Ascending aorta (tissue), 2 donors: ENCODE results near the gene WNT11. TPM values are rescaled to one million over a fixed set of nuclear protein-coding genes. Genes with fewer than 3 reads are reported as not detected.

Source experiments
- DNase-seq, 2 donors: peaks; one replicate each; pipeline ENCODE4 v3.0.0-alpha.2; 2019; ENCODE audit warnings: low spot score in 2 of 2
- H3K27ac ChIP-seq, 2 donors: fragments of 200-600 bp; sonication (generic); one replicate each; pipeline ENCODE4 v1.5.1; 2016 to 2017; ENCODE audit warnings: mild to moderate bottlenecking in 1 of 2
- H3K27me3 ChIP-seq: fragments of 200-600 bp; sonication (generic); one replicate; pipeline ENCODE4 v1.5.1; 2017
- H3K36me3 ChIP-seq, 2 donors: fragments of 200-600 bp; sonication (generic); one replicate each; pipeline ENCODE4 v1.5.1; 2016
- H3K4me1 ChIP-seq, 2 donors: fragments of 200-600 bp; sonication (generic); one replicate each; pipeline ENCODE4 v1.5.1; 2016 to 2017; ENCODE audit warnings: mild to moderate bottlenecking in 1 of 2
- H3K4me3 ChIP-seq, 2 donors: fragments of 200-600 bp; sonication (generic); one replicate each; pipeline ENCODE4 v1.5.1; 2016 to 2017; ENCODE audit warnings: mild to moderate bottlenecking in 1 of 2
- H3K9me3 ChIP-seq, 2 donors: fragments of 200-600 bp; sonication (generic); one replicate each; pipeline ENCODE4 v1.5.1; 2016
- CTCF ChIP-seq, 3 experiments: fragments of 200-600 bp in 2 of 3; fragments of 450-650 bp in 1 of 3; sonication (generic) in 2 of 3; IDR thresholded peaks; one replicate each; pipeline ENCODE4 v1.5.1; 2016 to 2019; ENCODE audit warnings: antibody characterized with exemption in 3 of 3, mild to moderate bottlenecking in 1 of 3, moderate library complexity in 1 of 3
- intact Hi-C: fragments of 100-400 bp; cut with DNase I; formaldehyde crosslinking; loops from one replicate; pipeline ENCODE4 v1.15.1; 2023
- total RNA-seq: library from RNA; depleted of rRNA; stranded (reverse); fragments of >200 nt; gene quantifications from one replicate; pipeline ENCODE4 v1.1.0, GENCODE V29; 2016

The WNT11 gene
- total RNA-seq, 1 donor from 2014 or later, result 11.7 TPM

DNA sequence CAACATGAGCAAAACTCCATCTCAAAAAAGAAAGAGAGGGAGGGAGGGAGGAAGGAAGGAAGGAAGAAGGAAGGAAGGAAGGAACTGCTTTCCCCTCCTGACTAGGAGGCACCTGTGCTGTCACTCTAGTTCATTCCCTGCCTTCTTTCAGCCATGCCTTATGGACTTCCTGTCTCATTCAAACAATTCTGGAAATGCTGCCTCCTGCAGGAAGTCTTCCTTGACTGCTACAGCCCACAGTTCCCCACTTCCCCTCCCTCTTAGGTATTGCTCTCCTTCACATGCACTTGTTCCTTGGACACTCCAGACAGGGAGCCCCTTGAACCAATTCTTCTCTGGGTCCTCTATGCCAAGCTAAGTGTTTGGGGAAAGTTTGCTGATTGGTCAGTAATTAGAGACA is 31.6 kb upstream of the WNT11 start:
- Histone ChIP-seq H3K27me3 (no peaks in the 10 kb centered on the region), H3K4me3 (no peak overlapping the region), H3K9me3 (no peaks in the 10 kb centered on the region), H3K4me1 (peaks cover 0 to 6% of the 10 kb centered on the region in 2 donors), H3K27ac (no peak overlapping the region), H3K36me3 (no peaks in the 10 kb centered on the region)
- intact Hi-C loops, result loop anchor here (5.0 to 10.0 kb wide), 7 partner anchors 277 to 827 kb away; partner anchors contain the start of genes ACER3, CAPN5, LRRC32 and TSKU
- no peak for DNase-seq
- no peak for TF ChIP-seq CTCF (IDR thresholded peaks at IDR 0.05)

GRCh38 chr11:76237000-76237649 is 30.8 kb upstream of the WNT11 start:
- Histone ChIP-seq H3K4me1 (peaks cover 0 to 6% of the 10 kb centered on the region in 2 donors), H3K27me3 (no peaks in the 10 kb centered on the region), H3K36me3 (no peaks in the 10 kb centered on the region), H3K9me3 (no peaks in the 10 kb centered on the region), H3K27ac (peak overlapping the region in 1 of 2 donors; percentile 90), H3K4me3 (peak overlapping the region in 1 of 2 donors; percentile 89)
- no peak for TF ChIP-seq CTCF (IDR thresholded peaks at IDR 0.05)
- DNase-seq, result no peak
- intact Hi-C loops, result loop anchor here (5.0 to 10.0 kb wide), 7 partner anchors 278 to 828 kb away; partner anchors contain the start of genes ACER3, CAPN5, LRRC32 and TSKU

DNA sequence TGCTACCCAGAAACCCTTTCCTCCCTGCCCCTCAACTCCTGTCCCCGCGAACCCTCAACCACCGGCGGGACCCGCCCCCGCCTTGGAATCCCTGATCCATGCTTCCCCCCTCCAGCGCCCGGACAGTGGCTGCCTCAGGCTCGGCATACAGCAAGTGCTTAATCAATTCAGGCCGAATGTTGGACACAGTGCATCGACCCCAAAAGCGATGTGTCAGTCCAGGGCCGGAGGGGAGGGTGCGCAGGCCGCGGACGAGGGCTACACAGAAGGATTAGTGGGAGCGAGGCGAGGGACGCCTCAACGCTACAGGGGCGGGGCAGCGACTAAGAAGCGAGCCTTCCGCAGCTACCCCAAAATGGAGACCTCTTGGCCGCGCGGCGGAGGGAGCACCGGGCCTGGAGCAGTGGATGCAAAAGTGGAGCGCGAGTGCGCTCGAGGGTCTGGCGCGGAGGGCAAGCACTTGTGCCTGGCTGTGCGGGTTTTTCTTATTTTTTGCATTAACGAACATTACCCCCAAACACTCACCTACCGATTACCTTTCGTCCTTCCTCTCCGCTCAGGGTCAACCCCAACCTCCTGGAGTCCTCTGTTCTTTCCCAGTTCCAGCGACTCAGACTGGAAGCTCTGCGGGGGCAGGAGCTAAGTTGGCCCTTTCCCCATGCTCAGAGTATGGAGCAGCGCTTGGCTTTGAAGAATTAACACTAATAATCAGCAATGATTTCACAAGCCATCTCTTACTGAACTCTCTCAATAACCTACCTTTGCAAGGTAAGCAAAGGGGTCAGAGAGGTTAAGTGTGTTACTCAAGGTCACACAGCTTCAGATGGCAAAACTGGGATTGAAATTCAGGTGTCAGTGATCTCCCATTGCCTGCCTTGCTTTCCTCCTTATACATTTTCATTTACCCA is 30.0 kb upstream of the WNT11 start:
- no peaks in the 10 kb centered on the region for H3K36me3 ChIP-seq
- H3K27ac ChIP-seq, result peak overlapping the region; percentile 90
- peak; percentile 21 to 82 for DNase-seq
- no peaks in the 10 kb centered on the region for H3K27me3 ChIP-seq
- no peaks in the 10 kb centered on the region for H3K9me3 ChIP-seq
- H3K4me3 ChIP-seq, result peak overlapping the region; percentile 70 to 89
- peak in 1 of 3 experiments; percentile 3 for TF ChIP-seq CTCF (IDR thresholded peaks at IDR 0.05)
- peaks cover 0 to 6% of the 10 kb centered on the region in 2 donors for H3K4me1 ChIP-seq
- intact Hi-C loops, result loop anchor here (5.0 to 10.0 kb wide), 7 partner anchors 278 to 828 kb away; partner anchors contain the start of genes ACER3, CAPN5, LRRC32 and TSKU

DNA sequence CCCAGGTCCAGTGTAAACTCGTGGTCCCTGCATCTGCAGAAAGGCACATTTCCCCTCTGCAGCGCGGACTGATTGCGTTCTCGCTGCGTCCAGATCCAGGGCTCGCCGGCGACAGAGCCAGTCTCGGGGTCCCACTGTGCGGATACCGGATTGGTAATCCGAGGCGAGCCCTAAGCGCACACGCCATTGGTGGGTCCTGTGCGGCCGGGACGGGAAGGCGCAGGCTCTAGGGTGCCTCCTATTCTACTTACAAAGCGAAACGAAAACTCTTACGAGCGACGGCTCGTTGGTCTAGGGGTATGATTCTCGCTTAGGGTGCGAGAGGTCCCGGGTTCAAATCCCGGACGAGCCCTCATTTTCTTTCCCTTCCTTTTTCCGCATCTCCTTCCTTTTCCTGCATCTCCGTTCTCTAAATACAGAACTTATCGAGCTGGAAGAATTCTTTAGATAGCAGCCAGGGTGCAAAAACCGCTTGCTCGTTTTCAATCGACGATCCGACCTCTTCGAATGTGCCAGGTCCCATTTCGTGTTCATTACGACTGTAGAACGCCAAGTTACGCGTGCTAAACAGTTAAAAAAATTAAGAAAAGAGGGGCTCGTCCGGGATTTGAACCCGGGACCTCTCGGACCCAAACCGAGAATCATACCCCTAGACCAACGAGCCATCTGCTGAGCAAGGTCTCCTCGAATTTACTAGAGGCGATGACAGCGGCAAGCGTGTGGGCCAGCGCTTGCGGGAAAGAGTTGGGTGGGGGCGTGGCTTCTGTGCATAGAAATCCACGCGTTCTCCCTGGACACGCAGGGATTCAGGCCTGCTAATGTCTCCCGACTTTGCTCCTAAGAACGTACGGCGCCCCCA is 29.2 kb upstream of the WNT11 start:
- Histone ChIP-seq H3K36me3 (no peaks in the 10 kb centered on the region), H3K9me3 (no peaks in the 10 kb centered on the region), H3K27ac (peak overlapping the region; percentile 90), H3K4me1 (peaks cover 0 to 6% of the 10 kb centered on the region in 2 donors), H3K4me3 (peak overlapping the region; percentile 70 to 89), H3K27me3 (no peaks in the 10 kb centered on the region)
- peak; percentile 66 to 95 for DNase-seq
- intact Hi-C loops, result loop anchor here (1.0 to 10.0 kb wide), 9 partner anchors 26 to 829 kb away; partner anchors contain the start of genes ACER3, CAPN5, LRRC32 and TSKU
- no peak for TF ChIP-seq CTCF (IDR thresholded peaks at IDR 0.05)
